IMR-90 (cell line): ENCODE data around the gene ITPK1. TPM values are rescaled to one million over a fixed set of nuclear protein-coding genes. Genes with fewer than 3 reads are reported as not detected.

ENCODE experiments used
- ATAC-seq: fragments of 200-7000 bp; cut with Tn5 transposase; 2 replicates; pipeline ENCODE4 v1.9.1; 2020; ENCODE audit warnings: low read depth, mild to moderate bottlenecking, moderate library complexity
- BruUV-seq: library from RNA; stranded (reverse); fragments of 400-500 nt; replicated peaks from 2 replicates; lab custom pipeline; 2021; lab: Mats Ljungman, UMichigan
- CTCF ChIA-PET: fragments of 300-600 bp; formaldehyde crosslinking; extraction: SDS; loops from one replicate; lab custom pipeline; 2021; ENCODE audit warnings: antibody characterized with exemption; lab: Yijun Ruan, JAX
- POLR2A ChIA-PET: fragments of 300-600 bp; sonication (Branson Sonifier 250); formaldehyde crosslinking; loops from one replicate; lab custom pipeline; 2022; ENCODE audit warnings: antibody characterized with exemption; ENCODE audit not compliant: unreplicated experiment; lab: Charles Lee
- DNase-seq: peaks from one replicate; pipeline ENCODE4 v3.0.0; 2013
- H2AFZ ChIP-seq: replicated peaks from 2 replicates; pipeline ENCODE3; 2013; ENCODE audit warnings: low read length, mild to moderate bottlenecking; ENCODE audit not compliant: poor library complexity
- H2AK5ac ChIP-seq: 2 replicates; pipeline ENCODE4 v1.6.1; 2013; ENCODE audit warnings: low read depth, low read length, inconsistent platforms
- H2AK9ac ChIP-seq: replicated peaks from 2 replicates; pipeline ENCODE3; 2013; ENCODE audit warnings: mild to moderate bottlenecking, low read depth, low read length, moderate library complexity; ENCODE audit not compliant: poor library complexity
- H2BK120ac ChIP-seq: 2 replicates; pipeline ENCODE4 v1.6.1; 2013; ENCODE audit warnings: low read depth, low read length, inconsistent platforms
- H2BK15ac ChIP-seq: 3 replicates; pipeline ENCODE4 v1.6.1; 2013; ENCODE audit warnings: low read depth, low read length, inconsistent platforms
- H2BK20ac ChIP-seq: 2 replicates; pipeline ENCODE4 v1.6.1; 2013; ENCODE audit warnings: low read depth, mild to moderate bottlenecking, inconsistent platforms, low read length, moderate library complexity
- H2BK5ac ChIP-seq: 2 replicates; pipeline ENCODE4 v1.6.1; 2013; ENCODE audit warnings: mild to moderate bottlenecking, low read depth, low read length, inconsistent platforms; ENCODE audit not compliant: poor library complexity, severe bottlenecking
- H3K14ac ChIP-seq: replicated peaks from 2 replicates; pipeline ENCODE4 v1.6.1; 2013; ENCODE audit warnings: low read depth, low read length, inconsistent platforms
- H3K18ac ChIP-seq: 2 replicates; pipeline ENCODE4 v1.6.1; 2013; ENCODE audit warnings: low read depth, low read length, control low read depth
- H3K23ac ChIP-seq: 2 replicates; pipeline ENCODE4 v1.6.1; 2013; ENCODE audit warnings: low read depth, low read length, inconsistent platforms
- H3K27ac ChIP-seq: 2 replicates; pipeline ENCODE4 v1.5.1; 2013; ENCODE audit warnings: mild to moderate bottlenecking, control low read depth, low read length; ENCODE audit not compliant: insufficient read depth
- H3K27me3 ChIP-seq: 2 replicates; pipeline ENCODE4 v1.6.1; 2013; ENCODE audit warnings: low read length; ENCODE audit not compliant: control insufficient read depth, insufficient read depth
- H3K36me3 ChIP-seq: 2 replicates; pipeline ENCODE4 v1.6.1; 2013; ENCODE audit warnings: low read length, mixed read lengths; ENCODE audit not compliant: control insufficient read depth, insufficient read depth
- H3K4ac ChIP-seq: 2 replicates; pipeline ENCODE4 v1.6.1; 2013; ENCODE audit warnings: low read depth, low read length, inconsistent platforms
- H3K4me1 ChIP-seq: 2 replicates; pipeline ENCODE4 v1.6.1; 2013; ENCODE audit warnings: low read length, mixed read lengths; ENCODE audit not compliant: control insufficient read depth, insufficient read depth
- H3K4me2 ChIP-seq: 2 replicates; pipeline ENCODE4 v1.6.1; 2013; ENCODE audit warnings: low read depth, mild to moderate bottlenecking, control low read depth, low read length, moderate library complexity
- H3K4me3 ChIP-seq: 2 replicates; pipeline ENCODE4 v1.5.1; 2013; ENCODE audit warnings: low read depth, mild to moderate bottlenecking, control low read depth, low read length, moderate library complexity; ENCODE audit not compliant: insufficient read depth
- H3K56ac ChIP-seq: 2 replicates; pipeline ENCODE4 v1.6.1; 2013; ENCODE audit warnings: low read length, inconsistent platforms; ENCODE audit not compliant: insufficient read depth; ENCODE audit errors: extremely low read depth
- H3K79me1 ChIP-seq, 2 experiments: 2 replicates each; pipeline ENCODE4 v1.6.1; 2013; ENCODE audit warnings: low read length in 2 of 2, inconsistent platforms in 1 of 2, low read depth in 1 of 2
- H3K9ac ChIP-seq: 2 replicates; pipeline ENCODE4 v1.6.1; 2013; ENCODE audit warnings: low read depth, low read length, control low read depth
- H3K9me1 ChIP-seq: 2 replicates; pipeline ENCODE4 v1.6.1; 2013; ENCODE audit warnings: low read length, inconsistent platforms; ENCODE audit not compliant: insufficient read depth
- H3K9me3 ChIP-seq: 2 replicates; pipeline ENCODE4 v1.6.1; 2013; ENCODE audit warnings: low read length; ENCODE audit not compliant: control insufficient read depth, insufficient read depth
- H4K20me1 ChIP-seq: 2 replicates; pipeline ENCODE4 v1.6.1; 2013; ENCODE audit warnings: low read length, inconsistent platforms; ENCODE audit not compliant: insufficient read depth
- H4K5ac ChIP-seq: 2 replicates; pipeline ENCODE4 v1.6.1; 2013; ENCODE audit warnings: mild to moderate bottlenecking, low read depth, low read length, control low read depth
- H4K8ac ChIP-seq, 2 experiments: 2 replicates each; pipeline ENCODE4 v1.6.1; 2013; ENCODE audit warnings: low read depth in 2 of 2, low read length in 2 of 2, control low read depth in 1 of 2, inconsistent platforms in 1 of 2
- H4K91ac ChIP-seq: 2 replicates; pipeline ENCODE4 v1.6.1; 2013; ENCODE audit warnings: low read depth, low read length, inconsistent platforms; ENCODE audit not compliant: insufficient read depth
- BHLHE40 ChIP-seq: fragments of 150-350 bp; IDR thresholded peaks from 2 replicates; pipeline ENCODE4 v1.6.1; 2016; ENCODE audit warnings: mild to moderate bottlenecking, low read depth, low read length
- CEBPB ChIP-seq: IDR thresholded peaks from 2 replicates; pipeline ENCODE4 v1.6.1; 2012; ENCODE audit warnings: low read depth, low read length, improper control_type of control experiment
- CHD1 ChIP-seq: IDR thresholded peaks from 2 replicates; pipeline ENCODE4 v1.6.1; 2012; ENCODE audit warnings: low read depth, low read length, improper control_type of control experiment
- FOS ChIP-seq: fragments of 150-350 bp; IDR thresholded peaks from 2 replicates; pipeline ENCODE4 v1.6.1; 2016; ENCODE audit warnings: low read depth, low read length
- MAFK ChIP-seq: IDR thresholded peaks from 2 replicates; pipeline ENCODE4 v1.6.1; 2012; ENCODE audit warnings: low read depth, low read length, improper control_type of control experiment
- MAZ ChIP-seq: IDR thresholded peaks from 2 replicates; pipeline ENCODE4 v1.6.1; 2012; ENCODE audit warnings: low read depth, mild to moderate bottlenecking, low read length, improper control_type of control experiment, moderate library complexity, borderline replicate concordance
- MXI1 ChIP-seq: IDR thresholded peaks from 2 replicates; pipeline ENCODE4 v1.6.1; 2012; ENCODE audit warnings: low read depth, mild to moderate bottlenecking, low read length, moderate library complexity, borderline replicate concordance
- NFE2L2 ChIP-seq: fragments of 150-350 bp; IDR thresholded peaks from 2 replicates; pipeline ENCODE4 v1.6.1; 2016; ENCODE audit warnings: low read depth, mild to moderate bottlenecking, low read length
- POLR2A ChIP-seq: IDR thresholded peaks from 2 replicates; pipeline ENCODE4 v1.6.1; 2012; ENCODE audit warnings: mild to moderate bottlenecking, low read depth, low read length
- RAD21 ChIP-seq: IDR thresholded peaks from 2 replicates; pipeline ENCODE4 v1.6.1; 2012; ENCODE audit warnings: low read length, improper control_type of control experiment
- RCOR1 ChIP-seq: IDR thresholded peaks from 2 replicates; pipeline ENCODE4 v1.6.1; 2012; ENCODE audit warnings: mild to moderate bottlenecking, low read length, improper control_type of control experiment; ENCODE audit not compliant: insufficient replicate concordance
- RFX5 ChIP-seq: IDR thresholded peaks from 2 replicates; pipeline ENCODE4 v1.8.0; 2012; ENCODE audit warnings: low read depth, mild to moderate bottlenecking, low read length, moderate library complexity
- SMC3 ChIP-seq: fragments of 150-350 bp; IDR thresholded peaks from 2 replicates; pipeline ENCODE4 v1.6.1; 2016; ENCODE audit warnings: low read depth, mild to moderate bottlenecking, antibody characterized with exemption, low read length, moderate library complexity
- WGBS, 2 experiments: methylation state at CpG; one replicate each; pipeline versions ENCODE4 v1.1.5 to v1.1.7; 2013; ENCODE audit warnings: missing lambda C conversion rate in 2 of 2; ENCODE audit not compliant: insufficient read length in 1 of 2; ENCODE audit errors: extremely low coverage in 2 of 2; 5-methylcytosine and 5-hydroxymethylcytosine counted together
- dilution Hi-C: fragments of 300-500 bp; cut with HindIII; formaldehyde crosslinking; loops from one replicate; pipeline ENCODE4 v1.14.3; 2018; ENCODE audit warnings: low sequenced_read_pairs; ENCODE audit not compliant: unreplicated experiment
- in situ Hi-C: fragments of 300-500 bp; cut with MboI; formaldehyde crosslinking; loops from 3 replicates; pipeline ENCODE4 v1.14.3; 2019; ENCODE audit warnings: low sequenced_read_pairs, inconsistent platforms, mixed read lengths
- intact Hi-C: fragments of 100-400 bp; cut with micrococcal nuclease; formaldehyde crosslinking; loops from 2 replicates; pipeline ENCODE4 v1.10.0; 2022
- polyA plus RNA-seq, 3 experiments: library from polyadenylated mRNA; depleted of rRNA; stranded (reverse); fragments of >200 nt; gene quantifications; 2 replicates each; pipeline ENCODE4 v1.2.3, GENCODE V29; 2012; ENCODE audit warnings: low replicate concordance in 1 of 3
- total RNA-seq: library from RNA; depleted of rRNA; stranded (reverse); fragments of >200 nt; gene quantifications from 2 replicates; pipeline ENCODE4 v1.2.3, GENCODE V29; 2012
- TF ChIP-seq, protein P1 (sequence below): fragments of 150-350 bp; IDR thresholded peaks from 2 replicates; pipeline ENCODE4 v1.6.1; 2016; ENCODE audit warnings: low read depth, mild to moderate bottlenecking, low read length, moderate library complexity, borderline replicate concordance
- TF ChIP-seq, protein P2 (sequence below): conservative IDR thresholded peaks from 2 replicates; pipeline ENCODE4 v1.5.1; 2012; ENCODE audit warnings: mild to moderate bottlenecking, low read depth, low read length, improper control_type of control experiment
- TF ChIP-seq, protein P3 (sequence below): fragments of 150-350 bp; IDR thresholded peaks from 2 replicates; pipeline ENCODE4 v1.6.1; 2017; ENCODE audit warnings: mild to moderate bottlenecking, antibody characterized with exemption, low read length, low read depth

Gene ITPK1
- total and polyA plus RNA-seq, 2 of the 4 experiments (the other 2 are of a cell fraction), result 21.7 to 26.9 TPM

DNA sequence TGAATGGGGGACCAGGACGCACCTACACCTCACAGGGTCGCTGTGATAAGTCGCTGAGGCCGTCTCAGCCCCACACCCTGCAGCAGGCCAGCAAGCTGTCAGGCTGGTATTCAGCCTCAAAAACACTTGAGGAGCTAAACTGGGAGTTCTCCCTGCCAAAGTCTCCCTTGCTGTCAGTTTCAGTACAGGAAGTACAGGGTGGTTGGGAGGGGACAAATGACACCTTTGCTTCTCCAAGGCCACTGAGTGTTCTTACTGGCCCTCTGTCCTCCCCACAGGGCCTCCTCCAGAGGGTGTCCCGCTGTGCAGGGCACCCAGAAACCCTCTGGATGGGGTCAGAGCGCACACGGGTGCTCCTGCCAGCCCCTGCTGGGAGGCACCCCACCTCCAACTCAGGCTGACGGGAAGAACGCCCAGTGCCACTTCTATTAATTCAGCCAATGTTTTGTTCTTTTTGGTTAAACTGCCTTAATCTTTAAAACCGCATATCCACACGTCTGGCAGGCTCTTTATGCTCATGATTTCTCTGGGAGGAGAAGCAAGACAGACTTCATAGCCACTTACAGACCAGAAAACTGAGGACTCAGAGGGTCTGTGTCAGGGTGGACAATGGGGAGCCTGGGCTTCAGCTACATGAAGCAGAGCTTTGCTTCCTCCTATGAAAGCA, 75.9 kb downstream of the ITPK1 start:
- Histone ChIP-seq H3K56ac (no peak overlapping the region), H3K9me3 (no peaks in the 10 kb centered on the region), H3K18ac (no peak overlapping the region), H3K79me1 (no peaks in the 10 kb centered on the region), H3K27me3 (peaks cover 13% of the 10 kb centered on the region), H2BK120ac (no peak overlapping the region), H3K23ac (no peak overlapping the region), H3K4me3 (no peak overlapping the region), H3K9ac (no peak overlapping the region), H2BK15ac (no peak overlapping the region), H3K4me1 (peaks cover 14% of the 10 kb centered on the region), H2AFZ (no peak overlapping the region), H3K27ac (no peak overlapping the region), H3K9me1 (peaks cover 17% of the 10 kb centered on the region; the same call in 1 of the 2 replicates), H3K4ac (no peak overlapping the region), H4K91ac (no peak overlapping the region), H2AK5ac (no peak overlapping the region), H2AK9ac (no peak overlapping the region), H4K5ac (no peak overlapping the region), H4K8ac (no peak overlapping the region), H4K20me1 (peaks cover 19% of the 10 kb centered on the region), H3K4me2 (no peak overlapping the region), H3K36me3 (no peaks in the 10 kb centered on the region), H3K14ac (no peak overlapping the region), H2BK20ac (no peak overlapping the region), H2BK5ac (no peak overlapping the region)
- dilution Hi-C loops, result no loop called here
- BruUV-seq, result no TSS peak
- ChIA-PET POLR2A (no interaction called here), CTCF (no interaction called here)
- 84% methylated on average over 6 of the region's 11 CpGs; no CpG with 5 or more reads in 1 of the 2 experiments for WGBS, 2 experiments
- in situ Hi-C loops, result no loop called here
- intact Hi-C loops, result no loop called here
- DNase-seq, result no peak
- no peak for ATAC-seq
- no peak for TF ChIP-seq POLR2A
- no peak for TF ChIP-seq MAFK
- no peak for TF ChIP-seq RFX5
- no peak for TF ChIP-seq RCOR1
- TF ChIP-seq, protein P1, sequence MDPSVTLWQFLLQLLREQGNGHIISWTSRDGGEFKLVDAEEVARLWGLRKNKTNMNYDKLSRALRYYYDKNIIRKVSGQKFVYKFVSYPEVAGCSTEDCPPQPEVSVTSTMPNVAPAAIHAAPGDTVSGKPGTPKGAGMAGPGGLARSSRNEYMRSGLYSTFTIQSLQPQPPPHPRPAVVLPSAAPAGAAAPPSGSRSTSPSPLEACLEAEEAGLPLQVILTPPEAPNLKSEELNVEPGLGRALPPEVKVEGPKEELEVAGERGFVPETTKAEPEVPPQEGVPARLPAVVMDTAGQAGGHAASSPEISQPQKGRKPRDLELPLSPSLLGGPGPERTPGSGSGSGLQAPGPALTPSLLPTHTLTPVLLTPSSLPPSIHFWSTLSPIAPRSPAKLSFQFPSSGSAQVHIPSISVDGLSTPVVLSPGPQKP, result no peak
- no peak for TF ChIP-seq MAZ
- TF ChIP-seq FOS, result no peak
- no peak for TF ChIP-seq NFE2L2
- no peak for TF ChIP-seq CEBPB
- no peak for TF ChIP-seq MXI1
- TF ChIP-seq, protein P2, sequence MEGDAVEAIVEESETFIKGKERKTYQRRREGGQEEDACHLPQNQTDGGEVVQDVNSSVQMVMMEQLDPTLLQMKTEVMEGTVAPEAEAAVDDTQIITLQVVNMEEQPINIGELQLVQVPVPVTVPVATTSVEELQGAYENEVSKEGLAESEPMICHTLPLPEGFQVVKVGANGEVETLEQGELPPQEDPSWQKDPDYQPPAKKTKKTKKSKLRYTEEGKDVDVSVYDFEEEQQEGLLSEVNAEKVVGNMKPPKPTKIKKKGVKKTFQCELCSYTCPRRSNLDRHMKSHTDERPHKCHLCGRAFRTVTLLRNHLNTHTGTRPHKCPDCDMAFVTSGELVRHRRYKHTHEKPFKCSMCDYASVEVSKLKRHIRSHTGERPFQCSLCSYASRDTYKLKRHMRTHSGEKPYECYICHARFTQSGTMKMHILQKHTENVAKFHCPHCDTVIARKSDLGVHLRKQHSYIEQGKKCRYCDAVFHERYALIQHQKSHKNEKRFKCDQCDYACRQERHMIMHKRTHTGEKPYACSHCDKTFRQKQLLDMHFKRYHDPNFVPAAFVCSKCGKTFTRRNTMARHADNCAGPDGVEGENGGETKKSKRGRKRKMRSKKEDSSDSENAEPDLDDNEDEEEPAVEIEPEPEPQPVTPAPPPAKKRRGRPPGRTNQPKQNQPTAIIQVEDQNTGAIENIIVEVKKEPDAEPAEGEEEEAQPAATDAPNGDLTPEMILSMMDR, result no peak
- TF ChIP-seq BHLHE40, result no peak
- no peak for TF ChIP-seq SMC3
- TF ChIP-seq, protein P3, sequence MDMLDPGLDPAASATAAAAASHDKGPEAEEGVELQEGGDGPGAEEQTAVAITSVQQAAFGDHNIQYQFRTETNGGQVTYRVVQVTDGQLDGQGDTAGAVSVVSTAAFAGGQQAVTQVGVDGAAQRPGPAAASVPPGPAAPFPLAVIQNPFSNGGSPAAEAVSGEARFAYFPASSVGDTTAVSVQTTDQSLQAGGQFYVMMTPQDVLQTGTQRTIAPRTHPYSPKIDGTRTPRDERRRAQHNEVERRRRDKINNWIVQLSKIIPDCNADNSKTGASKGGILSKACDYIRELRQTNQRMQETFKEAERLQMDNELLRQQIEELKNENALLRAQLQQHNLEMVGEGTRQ, result no peak
- no peak for TF ChIP-seq CHD1
- TF ChIP-seq RAD21, result no peak
